H9 (cell line): ENCODE results near the gene FERMT1. TPM values are rescaled to one million over a fixed set of nuclear protein-coding genes. Genes with fewer than 3 reads are reported as not detected.

Experiments
- DNase-seq: peaks from one replicate; pipeline ENCODE4 v3.0.0-alpha.2; 2017
- H2AFZ ChIP-seq: one replicate; pipeline ENCODE4 v1.6.1; 2013; ENCODE audit warnings: mild to moderate bottlenecking, low read length, control low read depth, moderate library complexity
- H2AK5ac ChIP-seq: 2 replicates; pipeline ENCODE4 v1.6.1; 2013; ENCODE audit warnings: low read length, control low read depth, mixed read lengths; ENCODE audit not compliant: insufficient read length
- H2BK120ac ChIP-seq: one replicate; pipeline ENCODE4 v1.6.1; 2013; ENCODE audit warnings: low read depth, mild to moderate bottlenecking, low read length, control low read depth, inconsistent platforms; ENCODE audit not compliant: poor library complexity, severe bottlenecking
- H2BK12ac ChIP-seq: 2 replicates; pipeline ENCODE4 v1.6.1; 2013; ENCODE audit warnings: low read length, control low read depth, mixed read lengths, low read depth; ENCODE audit not compliant: insufficient read length
- H2BK15ac ChIP-seq: 2 replicates; pipeline ENCODE4 v1.6.1; 2013; ENCODE audit warnings: low read depth, low read length, control low read depth
- H2BK20ac ChIP-seq: one replicate; pipeline ENCODE4 v1.6.1; 2013; ENCODE audit warnings: low read depth, mild to moderate bottlenecking, low read length, control low read depth, inconsistent platforms; ENCODE audit not compliant: poor library complexity, severe bottlenecking
- H2BK5ac ChIP-seq: 2 replicates; pipeline ENCODE4 v1.6.1; 2013; ENCODE audit warnings: low read length, control low read depth, mixed read lengths; ENCODE audit not compliant: insufficient read length
- H3K14ac ChIP-seq: 2 replicates; pipeline ENCODE4 v1.6.1; 2013; ENCODE audit warnings: low read length, control low read depth; ENCODE audit not compliant: insufficient read depth
- H3K18ac ChIP-seq: 2 replicates; pipeline ENCODE4 v1.6.1; 2013; ENCODE audit warnings: low read depth, mild to moderate bottlenecking, mixed read lengths, low read length, control low read depth; ENCODE audit not compliant: insufficient read length
- H3K23ac ChIP-seq: 2 replicates; pipeline ENCODE4 v1.6.1; 2013; ENCODE audit warnings: low read length, control low read depth, mixed read lengths, low read depth; ENCODE audit not compliant: insufficient read length
- H3K23me2 ChIP-seq: 2 replicates; pipeline ENCODE4 v1.6.1; 2013; ENCODE audit warnings: low read depth, mild to moderate bottlenecking, mixed read lengths, low read length, control low read depth; ENCODE audit not compliant: insufficient read length, poor library complexity, severe bottlenecking
- H3K27ac ChIP-seq: 2 replicates; pipeline ENCODE4 v1.5.1; 2013; ENCODE audit warnings: low read length, control low read depth, mixed read lengths, low read depth; ENCODE audit not compliant: insufficient read length
- H3K27me3 ChIP-seq: 2 replicates; pipeline ENCODE4 v1.6.1; 2013; ENCODE audit warnings: low read length, control low read depth, inconsistent platforms; ENCODE audit not compliant: insufficient read depth
- H3K4ac ChIP-seq: 2 replicates; pipeline ENCODE4 v1.6.1; 2013; ENCODE audit warnings: low read depth, mild to moderate bottlenecking, control low read depth, inconsistent platforms, low read length, moderate library complexity
- H3K4me1 ChIP-seq: 2 replicates; pipeline ENCODE4 v1.6.1; 2013; ENCODE audit warnings: low read length, control low read depth, inconsistent platforms; ENCODE audit not compliant: insufficient read depth
- H3K4me2 ChIP-seq: 2 replicates; pipeline ENCODE4 v1.6.1; 2013; ENCODE audit warnings: low read length, control low read depth, mixed read lengths; ENCODE audit not compliant: insufficient read length, insufficient read depth
- H3K56ac ChIP-seq: 2 replicates; pipeline ENCODE4 v1.6.1; 2013; ENCODE audit warnings: low read depth, mild to moderate bottlenecking, mixed read lengths, low read length, control low read depth; ENCODE audit not compliant: insufficient read length
- H3K79me1 ChIP-seq: 2 replicates; pipeline ENCODE4 v1.6.1; 2013; ENCODE audit warnings: low read depth, mild to moderate bottlenecking, moderate library complexity, low read length, control low read depth, inconsistent platforms; ENCODE audit not compliant: insufficient read depth, poor library complexity, severe bottlenecking
- H3K79me2 ChIP-seq: 2 replicates; pipeline ENCODE4 v1.6.1; 2013; ENCODE audit warnings: low read length, control low read depth, inconsistent platforms; ENCODE audit not compliant: insufficient read depth
- H3K9ac ChIP-seq: 2 replicates; pipeline ENCODE4 v1.6.1; 2013; ENCODE audit warnings: low read length, control low read depth, mixed read lengths; ENCODE audit not compliant: insufficient read length; ENCODE audit errors: extremely low read depth
- H3K9me3 ChIP-seq: one replicate; pipeline ENCODE4 v1.6.1; 2013; ENCODE audit warnings: low read depth, low read length, inconsistent platforms; ENCODE audit not compliant: control insufficient read depth
- H3T11ph ChIP-seq: one replicate; pipeline ENCODE4 v1.6.1; 2013; ENCODE audit warnings: mild to moderate bottlenecking, low read length, control low read depth, inconsistent platforms
- H4K20me1 ChIP-seq: one replicate; pipeline ENCODE4 v1.6.1; 2013; ENCODE audit not compliant: control insufficient read depth, insufficient read length, insufficient read depth
- H4K5ac ChIP-seq: 2 replicates; pipeline ENCODE4 v1.6.1; 2013; ENCODE audit warnings: low read depth, mild to moderate bottlenecking, mixed read lengths, low read length, control low read depth; ENCODE audit not compliant: insufficient read length
- H4K8ac ChIP-seq: replicated peaks from 2 replicates; pipeline ENCODE4 v1.6.1; 2013; ENCODE audit warnings: low read length, control low read depth, mixed read lengths, low read depth; ENCODE audit not compliant: insufficient read length
- H4K91ac ChIP-seq: 2 replicates; pipeline ENCODE4 v1.6.1; 2013; ENCODE audit warnings: low read depth, mild to moderate bottlenecking, moderate library complexity, mixed read lengths, low read length, control low read depth; ENCODE audit not compliant: insufficient read length
- H3K27ac Mint-ChIP-seq, 3 experiments: 2 replicates in 2 of 3; 3 replicates in 1 of 3; pipeline ENCODE4 v1.8.0; 2020 to 2021; ENCODE audit warnings: mixed read lengths in 3 of 3, mild to moderate bottlenecking in 1 of 3, moderate library complexity in 1 of 3
- H3K27me3 Mint-ChIP-seq: 2 replicates; pipeline ENCODE4 v1.8.0; 2021; ENCODE audit warnings: low read depth, mild to moderate bottlenecking, moderate library complexity, mixed read lengths
- H3K36me3 Mint-ChIP-seq, 3 experiments: 2 replicates in 2 of 3; 3 replicates in 1 of 3; pipeline ENCODE4 v1.8.0; 2020 to 2021; ENCODE audit warnings: low read depth in 3 of 3, mixed read lengths in 3 of 3; ENCODE audit not compliant: insufficient read depth in 1 of 3
- H3K4me1 Mint-ChIP-seq, 2 experiments: 2 replicates each; pipeline ENCODE4 v1.8.0; 2020; ENCODE audit warnings: mixed read lengths in 2 of 2
- H3K4me3 Mint-ChIP-seq, 2 experiments: 2 replicates in 1 of 2; 3 replicates in 1 of 2; pipeline ENCODE4 v1.8.0; 2020 to 2021; ENCODE audit warnings: mild to moderate bottlenecking in 2 of 2, mixed read lengths in 2 of 2, moderate library complexity in 1 of 2
- H3K9me3 Mint-ChIP-seq, 2 experiments: 2 replicates in 1 of 2; 3 replicates in 1 of 2; pipeline ENCODE4 v1.8.0; 2020; ENCODE audit warnings: mild to moderate bottlenecking in 2 of 2, mixed read lengths in 2 of 2, moderate library complexity in 1 of 2
- CTCF ChIP-seq: fragments of 200-600 bp; sonication (generic); conservative IDR thresholded peaks from 3 replicates; pipeline ENCODE4 v1.8.0; 2021; ENCODE audit warnings: antibody characterized with exemption, mild to moderate bottlenecking
- WGBS: extraction: QIAGEN DNeasy Blood & Tissue Kit; methylation state at CpG from one replicate; pipeline ENCODE4 v1.1.7; 2013; ENCODE audit warnings: missing lambda C conversion rate, low lambda C conversion rate, mixed read lengths; ENCODE audit not compliant: insufficient read length; ENCODE audit errors: extremely low coverage; 5-methylcytosine and 5-hydroxymethylcytosine counted together
- total RNA-seq: library from RNA; stranded (reverse); gene quantifications from 2 replicates; pipeline ENCODE4 v1.2.1, GENCODE V29; 2021

Gene FERMT1
- total RNA-seq, 1 experiment from 2014 or later, result 9.6 TPM

- no peak for TF ChIP-seq CTCF
- H4K5ac ChIP-seq, result no peak overlapping the region
- no peak overlapping the region for H3T11ph ChIP-seq
- H3K4me1 ChIP-seq, result no peaks in the 10 kb centered on the region
- H2AFZ ChIP-seq, result no peak overlapping the region
- H3K18ac ChIP-seq, result no peak overlapping the region
- no CpG with 5 or more reads among the region's 6 CpGs for WGBS
- H3K27me3 Mint-ChIP-seq, result no peaks in the 10 kb centered on the region
- H3K14ac ChIP-seq, result no peak overlapping the region
- no peak overlapping the region for H2BK5ac ChIP-seq
- no peak overlapping the region for H4K91ac ChIP-seq
- no peak overlapping the region for H3K4me2 ChIP-seq
- H4K20me1 ChIP-seq, result no peaks in the 10 kb centered on the region
- H3K79me2 ChIP-seq, result no peaks in the 10 kb centered on the region; the same call in 1 of the 2 replicates
- H3K27me3 ChIP-seq, result no peaks in the 10 kb centered on the region
- H2BK15ac ChIP-seq, result no peak overlapping the region
- peaks cover 3% of the 10 kb centered on the region for H3K79me1 ChIP-seq
- no peak overlapping the region for H3K4me3 Mint-ChIP-seq
- H3K23ac ChIP-seq, result no peak overlapping the region
- H3K56ac ChIP-seq, result no peak overlapping the region
- H3K36me3 Mint-ChIP-seq, result peaks cover 19 to 39% (median 31%) of the 10 kb centered on the region in 3 experiments
- H4K8ac ChIP-seq, result no peak overlapping the region
- H3K23me2 ChIP-seq, result no peaks in the 10 kb centered on the region
- H2BK12ac ChIP-seq, result no peak overlapping the region
- H2BK20ac ChIP-seq, result no peak overlapping the region
- H3K9ac ChIP-seq, result no peak overlapping the region
- no peak overlapping the region for H2BK120ac ChIP-seq
- no peak overlapping the region for H2AK5ac ChIP-seq
- DNase-seq, result no peak
- no peak overlapping the region for H3K4ac ChIP-seq
- no peaks in the 10 kb centered on the region for H3K9me3 ChIP-seq
- H3K4me1 Mint-ChIP-seq, result no peaks in the 10 kb centered on the region
- H3K27ac Mint-ChIP-seq, result no peak overlapping the region; a peak in 1 of 7 replicates
- no peak overlapping the region for H3K27ac ChIP-seq
- H3K9me3 Mint-ChIP-seq, result peaks cover 9 to 12% of the 10 kb centered on the region in 2 experiments
These were observed 93.3 kb downstream of the FERMT1 start for GRCh38 chr20:6029538-6029937.
